Kidney (tissue), 14 donors: ENCODE results near the gene TMEM147. TPM values are rescaled to one million over a fixed set of nuclear protein-coding genes. Genes with fewer than 3 reads are reported as not detected.

ENCODE experiments used
- DNase-seq, 5 donors: peaks; one replicate each; pipeline ENCODE4 v3.0.0-alpha.2; 2013 to 2020
- FAIRE-seq: peaks from 2 replicates; lab custom pipeline; 2012; peaks lifted over from hg19 to GRCh38; lab: Jason Lieb, UNC
- H3K27ac ChIP-seq, 2 donors: one replicate each; pipeline ENCODE4 v1.7.0; 2013; ENCODE audit warnings: low read depth in 2 of 2, low read length in 2 of 2, inconsistent platforms in 1 of 2
- H3K27me3 ChIP-seq: one replicate; pipeline ENCODE4 v1.7.1; 2013; ENCODE audit warnings: low read length, inconsistent platforms; ENCODE audit not compliant: control insufficient read depth, insufficient read depth
- H3K36me3 ChIP-seq, 3 donors: one replicate each; pipeline versions ENCODE4 v1.7.0 to v1.7.1; 2013; ENCODE audit warnings: low read length in 3 of 3, control low read depth in 1 of 3, inconsistent platforms in 1 of 3; ENCODE audit not compliant: insufficient read depth in 3 of 3, control insufficient read depth in 2 of 3
- H3K4me1 ChIP-seq, 3 donors: one replicate each; pipeline versions ENCODE4 v1.7.0 to v1.7.1; 2013; ENCODE audit warnings: low read length in 3 of 3, inconsistent platforms in 1 of 3, low read depth in 1 of 3; ENCODE audit not compliant: control insufficient read depth in 2 of 3, insufficient read depth in 2 of 3
- H3K4me3 ChIP-seq, 3 donors: one replicate each; pipeline versions ENCODE4 v1.7.0 to v1.8.1; 2013; ENCODE audit warnings: low read length in 3 of 3, control low read depth in 1 of 3, inconsistent platforms in 1 of 3
- H3K9ac ChIP-seq, 3 donors: one replicate each; pipeline versions ENCODE4 v1.7.0 to v1.7.1; 2013; ENCODE audit warnings: low read length in 3 of 3, control low read depth in 1 of 3, inconsistent platforms in 1 of 3
- H3K9me3 ChIP-seq, 3 donors: one replicate each; pipeline versions ENCODE4 v1.7.0 to v1.7.1; 2013; ENCODE audit warnings: low read length in 3 of 3, control low read depth in 1 of 3, inconsistent platforms in 1 of 3; ENCODE audit not compliant: control insufficient read depth in 2 of 3, insufficient read depth in 1 of 3
- CTCF ChIP-seq: IDR thresholded peaks from 3 replicates; pipeline ENCODE4 v1.5.1; 2012; ENCODE audit warnings: mild to moderate bottlenecking, moderate library complexity, borderline replicate concordance; ENCODE audit not compliant: insufficient read depth; ENCODE audit errors: extremely low read depth
- intact Hi-C: fragments of 100-400 bp; cut with DNase I; formaldehyde crosslinking; loops from one replicate; pipeline ENCODE4 v1.11.1; 2022
- polyA plus RNA-seq: library from polyadenylated mRNA; stranded (reverse); fragments of 350-450 nt; fragmentation: Illumina TruSeq; extraction: RNeasy Lipid Tissue Mini Kit (QIAGEN cat#74804); gene quantifications from one replicate; pipeline ENCODE4 v1.2.3, GENCODE V29; 2014; ENCODE audit warnings: low read depth, low replicate concordance; ENCODE audit not compliant: insufficient read depth
- total RNA-seq: library from RNA; stranded (reverse); fragmentation: NEBNext Ultra II Directional; extraction: Animal tissue kit (Norgen Biotek cat#: 25700); gene quantifications from one replicate; pipeline ENCODE4 v1.2.1, GENCODE V29; 2021
- donor health status: control.
- donor health status: control.
- donor health status: control.
- donor health status: control.
- donor health status: control.
- donor health status: DM: yes; HTN: yes; CAD: no.
- donor health status: Normal renal cell carcinoma (clear cell type).

Gene TMEM147
- total and polyA plus RNA-seq, 2 donors from 2014 or later: 76.9 to 233 TPM

- H3K9me3 ChIP-seq: no peaks in the 10 kb centered on the region
- peaks cover 0 to 3% (median 0%) of the 10 kb centered on the region in 3 donors for H3K4me1 ChIP-seq
- FAIRE-seq: no peak
- no peak for DNase-seq
- no peak overlapping the region for H3K4me3 ChIP-seq
- no peaks in the 10 kb centered on the region for H3K27me3 ChIP-seq
- H3K9ac ChIP-seq: no peak overlapping the region
- no peak for TF ChIP-seq CTCF
- no peak overlapping the region for H3K27ac ChIP-seq
- intact Hi-C loops: no loop called here
- no peaks in the 10 kb centered on the region for H3K36me3 ChIP-seq
Measured at GRCh38 chr19:35498220-35498619, 47.2 kb upstream of the TMEM147 start.

DNA sequence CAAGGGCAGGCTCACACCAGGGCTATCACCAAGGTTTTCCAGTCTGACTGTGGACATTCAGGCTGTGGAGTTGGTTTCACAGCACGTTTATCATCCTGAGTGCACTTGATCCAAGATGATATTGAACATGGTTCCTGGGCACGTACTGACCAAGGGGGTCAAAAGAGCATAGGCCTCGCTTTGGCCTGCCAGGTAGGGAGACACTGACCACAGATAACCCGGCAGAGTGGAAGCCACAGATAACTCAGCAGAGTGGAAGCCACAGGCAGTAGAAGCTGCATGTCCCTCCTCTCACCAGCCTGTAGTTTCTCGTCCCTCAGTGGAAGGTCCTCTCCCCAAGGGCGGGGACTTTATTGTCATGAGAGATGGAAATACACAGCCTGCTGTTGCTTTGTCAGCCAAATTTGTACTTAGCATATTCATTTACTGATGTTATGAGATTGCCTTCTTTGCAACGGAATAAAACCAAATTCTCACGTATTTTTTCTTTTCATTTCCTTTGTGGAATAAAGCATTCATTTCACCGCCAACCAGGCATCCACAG lies 46.4 kb upstream of the TMEM147 start:
- Histone ChIP-seq H3K9ac (no peak overlapping the region), H3K9me3 (no peaks in the 10 kb centered on the region), H3K36me3 (no peaks in the 10 kb centered on the region), H3K27ac (no peak overlapping the region), H3K27me3 (no peaks in the 10 kb centered on the region), H3K4me3 (no peak overlapping the region), H3K4me1 (peaks cover 0 to 3% (median 0%) of the 10 kb centered on the region in 3 donors)
- TF ChIP-seq CTCF: no peak
- FAIRE-seq (no peak), DNase-seq (no peak)
- intact Hi-C loops: no loop called here

DNA sequence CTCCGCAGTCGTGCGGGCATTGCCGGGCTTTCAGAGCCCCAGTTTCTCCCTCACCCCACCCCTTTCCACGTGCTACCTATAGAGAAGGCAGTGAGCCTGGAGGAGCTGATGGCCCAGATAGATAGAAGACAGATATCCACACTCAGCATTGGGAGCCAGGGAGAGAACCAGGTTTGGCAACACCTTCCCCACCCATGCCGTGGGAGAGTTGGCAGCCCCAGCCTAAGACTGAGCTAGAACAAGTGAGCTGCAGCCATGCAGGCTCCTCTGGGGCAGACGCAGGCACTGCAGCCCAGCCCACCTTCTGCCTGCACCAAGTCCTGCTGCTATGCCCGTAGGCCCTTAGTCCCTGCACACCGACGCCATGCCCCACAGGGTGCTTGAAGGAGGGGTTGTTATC lies 44.8 kb upstream of the TMEM147 start:
- Histone ChIP-seq H3K27ac (no peak overlapping the region), H3K27me3 (no peaks in the 10 kb centered on the region), H3K9me3 (no peaks in the 10 kb centered on the region), H3K4me1 (no peaks in the 10 kb centered on the region), H3K9ac (no peak overlapping the region), H3K4me3 (no peak overlapping the region), H3K36me3 (no peaks in the 10 kb centered on the region)
- FAIRE-seq: no peak
- no peak for DNase-seq
- no peak for TF ChIP-seq CTCF
- intact Hi-C loops: no loop called here

GRCh38 chr19:35501684-35502083 lies 43.7 kb upstream of the TMEM147 start:
- TF ChIP-seq CTCF: no peak
- no peak overlapping the region for H3K4me3 ChIP-seq
- H3K9me3 ChIP-seq: no peaks in the 10 kb centered on the region
- H3K27ac ChIP-seq: no peak overlapping the region
- no peaks in the 10 kb centered on the region for H3K27me3 ChIP-seq
- H3K36me3 ChIP-seq: no peaks in the 10 kb centered on the region
- DNase-seq (no peak), FAIRE-seq (no peak)
- no peaks in the 10 kb centered on the region for H3K4me1 ChIP-seq
- H3K9ac ChIP-seq: no peak overlapping the region
- intact Hi-C loops: no loop called here
